Spleen (tissue), 11 donors: Measurements from ENCODE around the gene CIC. TPM values are rescaled to one million over a fixed set of nuclear protein-coding genes. Genes with fewer than 3 reads are reported as not detected.
A peak's percentile ranks its signal among the peaks of the same experiment; 100 is the strongest.

Source experiments
- DNase-seq: peaks from one replicate; pipeline ENCODE4 v3.0.0-alpha.2; 2020
- H3K27ac ChIP-seq, 8 donors: fragments of 200-600 bp; sonication (generic) in 7 of 8; 1 replicate in 4 of 8; 2 replicates in 4 of 8; pipeline versions ENCODE4 v1.5.0 to v1.8.0; 2016 to 2021; ENCODE audit warnings: inconsistent platforms in 4 of 8, mild to moderate bottlenecking in 4 of 8, moderate library complexity in 1 of 8
- H3K27me3 ChIP-seq, 7 donors: fragments of 200-600 bp; sonication (generic) in 6 of 7; replicated peaks in 1 of 7; 1 replicate in 4 of 7; 2 replicates in 3 of 7; pipeline versions ENCODE4 v1.5.0 to v1.8.0; 2016 to 2021; ENCODE audit warnings: inconsistent platforms in 3 of 7, mild to moderate bottlenecking in 1 of 7
- H3K36me3 ChIP-seq, 6 donors: fragments of 200-600 bp; sonication (generic) in 5 of 6; 1 replicate in 4 of 6; 2 replicates in 2 of 6; pipeline versions ENCODE4 v1.5.0 to v1.8.0; 2016 to 2021; ENCODE audit warnings: inconsistent platforms in 2 of 6
- H3K4me1 ChIP-seq, 6 donors: fragments of 200-600 bp; sonication (generic) in 5 of 6; 1 replicate in 3 of 6; 2 replicates in 3 of 6; pipeline versions ENCODE4 v1.5.0 to v1.8.0; 2016 to 2021; ENCODE audit warnings: inconsistent platforms in 3 of 6
- H3K4me3 ChIP-seq, 8 donors: fragments of 200-600 bp; sonication (generic) in 7 of 8; 1 replicate in 4 of 8; 2 replicates in 4 of 8; pipeline versions ENCODE4 v1.5.0 to v1.8.0; 2016 to 2021; ENCODE audit warnings: inconsistent platforms in 4 of 8, mild to moderate bottlenecking in 4 of 8, moderate library complexity in 2 of 8
- H3K9me3 ChIP-seq, 8 donors: fragments of 200-600 bp; sonication (generic) in 7 of 8; 1 replicate in 4 of 8; 2 replicates in 4 of 8; pipeline versions ENCODE4 v1.5.0 to v1.8.0; 2016 to 2021; ENCODE audit warnings: inconsistent platforms in 4 of 8
- CTCF ChIP-seq, 11 experiments: fragments of 200-600 bp in 7 of 11; fragments of 450-650 bp in 4 of 11; sonication (generic) in 4 of 11; IDR thresholded peaks in 8 of 11; conservative IDR thresholded peaks in 3 of 11; 1 replicate in 7 of 11; 2 replicates in 4 of 11; pipeline versions ENCODE4 v1.4.0 to v1.8.0; 2016 to 2021; ENCODE audit warnings: antibody characterized with exemption in 11 of 11, inconsistent platforms in 4 of 11, mild to moderate bottlenecking in 1 of 11
- POLR2A ChIP-seq, 3 donors: fragments of 450-650 bp; IDR thresholded peaks; one replicate each; pipeline ENCODE4 v1.5.1; 2017; ENCODE audit warnings: antibody characterized with exemption in 3 of 3, mild to moderate bottlenecking in 1 of 3
- POLR2AphosphoS5 ChIP-seq, 3 donors: sonication (generic); formaldehyde crosslinking; IDR thresholded peaks; one replicate each; pipeline ENCODE4 v1.5.1; 2017; ENCODE audit warnings: antibody characterized with exemption in 3 of 3
- WGBS, 5 donors: extraction: QIAGEN DNeasy Blood & Tissue Kit in 3 of 5; methylation state at CpG; one replicate each; pipeline versions ENCODE4 v1.1.5 to v1.1.7; 2013 to 2018; 5-methylcytosine and 5-hydroxymethylcytosine counted together
- intact Hi-C: fragments of 100-400 bp; cut with DNase I; formaldehyde crosslinking; loops from one replicate; pipeline ENCODE4 v1.15.0; 2023; ENCODE audit warnings: low total_unique reads
- polyA plus RNA-seq, 3 donors: library from polyadenylated mRNA; stranded (reverse); fragments of 200-250 nt; gene quantifications; one replicate each; pipeline ENCODE4 v1.2.1, GENCODE V29; 2013
- total RNA-seq, 7 donors: library from RNA; depleted of rRNA in 3 of 7; stranded (reverse); fragments of >200 nt in 3 of 7; fragmentation: NEBNext Ultra II Directional in 4 of 7; extraction: Animal tissue kit (Norgen Biotek cat#: 25700) in 4 of 7; gene quantifications; one replicate each; pipeline versions ENCODE4 v1.1.0 to v1.2.1, GENCODE V29; 2016 to 2021
- donor health status: healthy with polysubstance abuse.
- donor health status: DM: no; HTN: no; CAD: no; lungs with moderate emphysema.
- donor health status: DM: no; HTN: no; CAD: no.
- donor health status: Bipolar disorder and iron deficiency.
- donor health status: healthy.
- donor health status: DM: no; HTN: no; CAD: no.
- donor health status: DM: yes; HTN: yes; CAD: no.

Gene CIC
- total and polyA plus RNA-seq, 10 donors, result 12.5 to 100 (median 69.8) TPM

- Histone ChIP-seq H3K9me3 (no peaks in the 10 kb centered on the region), H3K4me1 (peaks cover 12 to 56% (median 19%) of the 10 kb centered on the region in 6 donors), H3K27ac (no peak overlapping the region), H3K4me3 (no peak overlapping the region), H3K36me3 (peaks cover 0 to 88% (median 83%) of the 10 kb centered on the region in 6 donors), H3K27me3 (no peaks in the 10 kb centered on the region)
- intact Hi-C loops, result no loop called here
- DNase-seq, result no peak
- TF ChIP-seq POLR2A (IDR thresholded peaks at IDR 0.05) (no peak), POLR2AphosphoS5 (IDR thresholded peaks at IDR 0.05) (no peak), CTCF (IDR thresholded peaks at IDR 0.05 in 8 of 11, conservative IDR thresholded peaks at IDR 0.05 in 3 of 11) (no peak)
- 82 to 92% (median 88%) methylated on average over 13 of the region's 13 CpGs for WGBS, 5 donors
Observed at GRCh38 chr19:42290136-42290522, 21.1 kb downstream of the CIC start.

- Histone ChIP-seq H3K4me3 (no peak overlapping the region), H3K4me1 (peaks cover 5 to 53% (median 15%) of the 10 kb centered on the region in 6 donors), H3K27me3 (no peaks in the 10 kb centered on the region), H3K9me3 (no peaks in the 10 kb centered on the region), H3K27ac (peak overlapping the region in 3 of 8 donors; percentile 11 to 18 (median 16)), H3K36me3 (peaks cover 0 to 94% (median 84%) of the 10 kb centered on the region in 6 donors)
- intact Hi-C loops, result no loop called here
- DNase-seq, result peak; percentile 84
- TF ChIP-seq POLR2AphosphoS5 (IDR thresholded peaks at IDR 0.05) (peak; percentile 17 to 58 (median 20)), POLR2A (IDR thresholded peaks at IDR 0.05) (no peak), CTCF (IDR thresholded peaks at IDR 0.05 in 8 of 11, conservative IDR thresholded peaks at IDR 0.05 in 3 of 11) (peak in 10 of 11 experiments; percentile 34 to 76 (median 58))
- WGBS, 5 donors, result 76 to 88% (median 86%) methylated on average over 11 to 31 of the region's 31 CpGs
Observed at GRCh38 chr19:42290523-42291434, 21.7 kb downstream of the CIC start.

- 66 to 83% (median 74%) methylated on average over 9 of the region's 9 CpGs for WGBS, 5 donors
Observed at GRCh38 chr19:42291435-42291810, 22.4 kb downstream of the CIC start.

More at GRCh38 chr19:42291435-42291810, 22.4 kb downstream of the CIC start:
- Histone ChIP-seq H3K36me3 (peaks cover 0 to 95% (median 84%) of the 10 kb centered on the region in 6 donors), H3K9me3 (no peaks in the 10 kb centered on the region), H3K4me1 (peaks cover 0 to 53% (median 12%) of the 10 kb centered on the region in 6 donors), H3K27ac (peak overlapping the region in 2 of 8 donors; percentile 11 to 18), H3K4me3 (no peak overlapping the region), H3K27me3 (no peaks in the 10 kb centered on the region)
- DNase-seq, result peak; percentile 79
- intact Hi-C loops, result no loop called here
- TF ChIP-seq CTCF (IDR thresholded peaks at IDR 0.05 in 8 of 11, conservative IDR thresholded peaks at IDR 0.05 in 3 of 11) (no peak), POLR2A (IDR thresholded peaks at IDR 0.05) (no peak), POLR2AphosphoS5 (IDR thresholded peaks at IDR 0.05) (peak in 1 of 3 donors; percentile 26)
